Thyroid gland (tissue), 4 donors: ENCODE data around the gene NUAK1. TPM values are rescaled to one million over a fixed set of nuclear protein-coding genes. Genes with fewer than 3 reads are reported as not detected.

Experiments used
- DNase-seq, 2 donors: peaks; one replicate each; pipeline ENCODE4 v3.0.0-alpha.2; 2019
- H3K27ac ChIP-seq, 3 donors: fragments of 200-600 bp; sonication (generic); 1 replicate in 2 of 3; 2 replicates in 1 of 3; pipeline ENCODE4 v1.5.1; 2016 to 2019; ENCODE audit warnings: mild to moderate bottlenecking in 1 of 3, moderate library complexity in 1 of 3
- H3K27me3 ChIP-seq: fragments of 200-600 bp; sonication (generic); one replicate; pipeline ENCODE4 v1.5.1; 2019
- H3K36me3 ChIP-seq, 2 donors: fragments of 200-600 bp; sonication (generic); one replicate each; pipeline ENCODE4 v1.5.1; 2016 to 2019
- H3K4me1 ChIP-seq, 2 donors: fragments of 200-600 bp; sonication (generic); one replicate each; pipeline ENCODE4 v1.5.1; 2017 to 2019
- H3K4me3 ChIP-seq, 3 donors: fragments of 200-600 bp; sonication (generic); replicated peaks in 1 of 3; 1 replicate in 2 of 3; 2 replicates in 1 of 3; pipeline ENCODE4 v1.5.1; 2016; ENCODE audit warnings: mild to moderate bottlenecking in 1 of 3
- H3K9me3 ChIP-seq: fragments of 200-600 bp; sonication (generic); one replicate; pipeline ENCODE4 v1.5.1; 2017
- POLR2A ChIP-seq, 2 donors: fragments of 450-650 bp; IDR thresholded peaks; one replicate each; pipeline ENCODE4 v1.6.1; 2017; ENCODE audit warnings: antibody characterized with exemption in 2 of 2, mild to moderate bottlenecking in 2 of 2, moderate library complexity in 1 of 2
- WGBS, 2 donors: methylation state at CpG; one replicate each; pipeline ENCODE4 v1.1.5; 2017; 5-methylcytosine and 5-hydroxymethylcytosine counted together
- intact Hi-C: fragments of 100-400 bp; cut with DNase I; formaldehyde crosslinking; loops from one replicate; pipeline ENCODE4 v1.15.1; 2023
- total RNA-seq, 4 donors: library from RNA; depleted of rRNA; stranded (reverse); fragments of >200 nt; gene quantifications; one replicate each; pipeline ENCODE4 v1.2.3, GENCODE V29; 2016
- TF ChIP-seq, protein P1 (sequence below), 6 experiments: fragments of 200-600 bp in 3 of 6; fragments of 450-650 bp in 3 of 6; sonication (generic) in 3 of 6; IDR thresholded peaks; one replicate each; pipeline ENCODE4 v1.5.1; 2016 to 2019; ENCODE audit warnings: antibody characterized with exemption in 6 of 6, mild to moderate bottlenecking in 2 of 6, inconsistent platforms in 1 of 6, moderate library complexity in 1 of 6

Gene NUAK1
- total RNA-seq, 4 donors from 2014 or later = 4.5 to 38.4 (median 10.6) TPM

DNA sequence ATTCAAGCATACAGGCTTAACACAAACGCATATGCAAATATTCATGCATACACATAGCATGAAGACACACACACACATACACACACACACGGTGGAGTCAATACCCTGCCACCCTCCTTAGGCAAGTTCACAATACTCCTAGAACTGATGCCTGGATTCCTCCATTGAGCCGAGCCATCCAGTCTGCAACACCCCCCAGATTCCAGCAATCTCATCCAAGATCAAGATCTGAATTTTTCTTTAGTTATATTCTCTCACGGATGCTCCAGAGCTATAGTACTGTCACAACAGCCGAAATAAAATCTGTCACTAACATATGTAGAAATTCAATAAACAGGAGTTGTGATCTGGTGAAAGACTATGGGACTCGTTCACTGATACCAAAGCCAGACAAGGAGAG lies 110.8 kb downstream of the NUAK1 start:
- H3K4me1 ChIP-seq = no peaks in the 10 kb centered on the region
- intact Hi-C loops = no loop called here
- H3K27me3 ChIP-seq = no peaks in the 10 kb centered on the region
- no peaks in the 10 kb centered on the region for H3K36me3 ChIP-seq
- no peak for DNase-seq
- H3K4me3 ChIP-seq = no peak overlapping the region
- 92 to 97% methylated on average over 6 of the region's 6 CpGs for WGBS, 2 donors
- H3K9me3 ChIP-seq = no peaks in the 10 kb centered on the region
- TF ChIP-seq, protein P1, sequence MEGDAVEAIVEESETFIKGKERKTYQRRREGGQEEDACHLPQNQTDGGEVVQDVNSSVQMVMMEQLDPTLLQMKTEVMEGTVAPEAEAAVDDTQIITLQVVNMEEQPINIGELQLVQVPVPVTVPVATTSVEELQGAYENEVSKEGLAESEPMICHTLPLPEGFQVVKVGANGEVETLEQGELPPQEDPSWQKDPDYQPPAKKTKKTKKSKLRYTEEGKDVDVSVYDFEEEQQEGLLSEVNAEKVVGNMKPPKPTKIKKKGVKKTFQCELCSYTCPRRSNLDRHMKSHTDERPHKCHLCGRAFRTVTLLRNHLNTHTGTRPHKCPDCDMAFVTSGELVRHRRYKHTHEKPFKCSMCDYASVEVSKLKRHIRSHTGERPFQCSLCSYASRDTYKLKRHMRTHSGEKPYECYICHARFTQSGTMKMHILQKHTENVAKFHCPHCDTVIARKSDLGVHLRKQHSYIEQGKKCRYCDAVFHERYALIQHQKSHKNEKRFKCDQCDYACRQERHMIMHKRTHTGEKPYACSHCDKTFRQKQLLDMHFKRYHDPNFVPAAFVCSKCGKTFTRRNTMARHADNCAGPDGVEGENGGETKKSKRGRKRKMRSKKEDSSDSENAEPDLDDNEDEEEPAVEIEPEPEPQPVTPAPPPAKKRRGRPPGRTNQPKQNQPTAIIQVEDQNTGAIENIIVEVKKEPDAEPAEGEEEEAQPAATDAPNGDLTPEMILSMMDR (IDR thresholded peaks at IDR 0.05) = no peak
- no peak for TF ChIP-seq POLR2A (IDR thresholded peaks at IDR 0.05)
- no peak overlapping the region for H3K27ac ChIP-seq

DNA sequence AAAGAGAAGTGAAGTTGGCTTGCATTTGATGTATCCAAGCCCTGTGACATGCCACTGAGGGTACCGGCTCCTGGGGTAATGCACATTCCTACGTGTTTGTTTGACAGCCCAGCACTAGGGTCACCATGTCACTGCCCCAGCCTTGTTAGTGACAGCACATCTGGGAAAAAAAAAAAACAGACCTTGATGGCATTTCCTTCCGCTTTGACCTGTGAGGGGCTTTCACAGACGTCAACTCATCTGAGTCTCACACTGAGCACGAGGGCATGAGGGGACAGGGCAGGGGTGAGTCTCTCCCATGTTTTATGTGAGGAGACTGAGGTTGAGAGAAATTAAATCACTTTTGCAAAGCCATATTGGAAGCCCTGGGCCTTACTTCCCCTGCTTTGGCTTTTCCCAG lies 111.5 kb downstream of the NUAK1 start:
- Histone ChIP-seq H3K4me1 (no peaks in the 10 kb centered on the region), H3K27ac (no peak overlapping the region), H3K4me3 (no peak overlapping the region), H3K36me3 (no peaks in the 10 kb centered on the region), H3K27me3 (no peaks in the 10 kb centered on the region), H3K9me3 (no peaks in the 10 kb centered on the region)
- no peak for TF ChIP-seq POLR2A (IDR thresholded peaks at IDR 0.05)
- TF ChIP-seq, protein P1 (IDR thresholded peaks at IDR 0.05) = no peak
- DNase-seq = no peak
- intact Hi-C loops = no loop called here
- WGBS, 2 donors = 73 to 81% methylated on average over 5 of the region's 5 CpGs

DNA sequence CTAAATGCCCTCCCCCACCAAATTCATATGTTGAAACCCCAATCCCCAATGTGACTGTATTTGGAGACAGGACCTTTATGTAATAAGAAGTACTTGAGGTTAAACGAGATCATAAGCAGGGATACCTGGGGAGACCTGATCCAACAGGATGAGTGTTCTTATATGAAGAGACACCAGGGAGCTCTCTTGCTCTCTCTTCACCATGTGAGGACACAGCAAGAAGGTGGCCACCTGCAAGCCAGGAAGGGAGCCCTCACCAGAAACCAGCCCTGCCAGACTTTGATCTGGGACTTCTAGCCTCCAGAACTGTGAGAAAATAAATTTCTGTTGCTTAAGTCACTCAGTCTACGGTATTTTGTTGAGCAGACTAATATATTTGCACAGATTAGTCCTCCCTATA lies 113.6 kb downstream of the NUAK1 start:
- H3K4me1 ChIP-seq = no peaks in the 10 kb centered on the region
- WGBS, 2 donors = 83% methylated on average over 2 of the region's 2 CpGs
- H3K27me3 ChIP-seq = no peaks in the 10 kb centered on the region
- H3K27ac ChIP-seq = no peak overlapping the region
- TF ChIP-seq, protein P1 (IDR thresholded peaks at IDR 0.05) = no peak
- no peak for TF ChIP-seq POLR2A (IDR thresholded peaks at IDR 0.05)
- no peaks in the 10 kb centered on the region for H3K36me3 ChIP-seq
- no peaks in the 10 kb centered on the region for H3K9me3 ChIP-seq
- intact Hi-C loops = no loop called here
- no peak for DNase-seq
- H3K4me3 ChIP-seq = no peak overlapping the region

DNA sequence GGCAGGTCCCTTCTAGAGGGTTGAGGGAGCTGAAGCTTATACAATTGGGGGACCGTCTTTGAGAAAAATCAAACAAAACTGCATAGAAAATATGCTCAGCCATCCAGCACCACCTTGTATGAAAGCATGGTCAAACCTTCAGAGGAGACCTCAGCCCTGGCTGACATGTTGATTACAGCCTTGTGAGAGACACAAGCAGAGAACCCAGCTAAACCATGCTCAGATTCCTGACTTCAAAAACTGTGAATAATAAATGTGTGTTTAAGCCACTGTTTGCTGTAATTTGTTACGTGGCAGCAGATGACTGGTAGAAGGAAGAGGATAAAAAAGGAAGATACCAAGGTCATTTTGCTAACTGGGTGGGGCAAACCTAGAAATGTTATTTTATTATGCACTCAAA lies 115.7 kb downstream of the NUAK1 start:
- Histone ChIP-seq H3K4me1 (no peaks in the 10 kb centered on the region), H3K4me3 (no peak overlapping the region), H3K27ac (no peak overlapping the region), H3K9me3 (no peaks in the 10 kb centered on the region), H3K36me3 (no peaks in the 10 kb centered on the region), H3K27me3 (no peaks in the 10 kb centered on the region)
- TF ChIP-seq POLR2A (IDR thresholded peaks at IDR 0.05) = no peak
- TF ChIP-seq, protein P1 (IDR thresholded peaks at IDR 0.05) = no peak
- WGBS, 2 donors = 80 to 90% methylated on average over 2 of the region's 2 CpGs
- intact Hi-C loops = no loop called here
- no peak for DNase-seq

DNA sequence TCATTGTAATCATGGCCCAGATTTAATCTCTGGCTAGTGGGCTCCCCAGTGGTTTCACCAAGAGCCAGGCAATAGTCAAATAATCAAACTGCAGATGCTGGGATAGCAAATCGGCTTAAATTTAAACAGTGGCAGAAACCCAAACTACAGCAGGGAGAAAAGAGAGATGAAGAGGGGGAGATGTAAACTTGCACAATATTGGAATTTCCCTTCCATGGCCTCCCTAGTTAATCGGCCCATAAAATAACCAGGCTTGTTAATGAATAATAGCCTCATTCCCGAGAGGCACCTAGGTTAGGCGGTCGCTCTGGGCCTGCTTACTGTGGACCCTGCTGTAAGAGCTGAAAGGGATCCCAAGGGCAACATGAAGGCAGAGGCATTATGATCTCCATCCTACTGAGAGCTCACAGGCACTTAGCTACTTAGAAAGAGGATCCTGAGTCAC lies 116.2 kb downstream of the NUAK1 start:
- H3K36me3 ChIP-seq = no peaks in the 10 kb centered on the region
- no peaks in the 10 kb centered on the region for H3K4me1 ChIP-seq
- no peaks in the 10 kb centered on the region for H3K9me3 ChIP-seq
- H3K27me3 ChIP-seq = no peaks in the 10 kb centered on the region
- no peak for DNase-seq
- no peak for TF ChIP-seq POLR2A (IDR thresholded peaks at IDR 0.05)
- TF ChIP-seq, protein P1 (IDR thresholded peaks at IDR 0.05) = no peak
- no peak overlapping the region for H3K4me3 ChIP-seq
- intact Hi-C loops = no loop called here
- no peak overlapping the region for H3K27ac ChIP-seq
- 84 to 86% methylated on average over 5 of the region's 5 CpGs for WGBS, 2 donors
